Hematopoietic multipotent progenitor cell treated with erythropoietin and hydrocortisone succinate and interleukin-3 and kit ligand, for 15 days (in vitro differentiated cells): ENCODE results near the gene TMEM86B.
A peak's percentile ranks its signal among the peaks of the same experiment; 100 is the strongest.

ENCODE experiments used
- DNase-seq: peaks from one replicate; pipeline ENCODE4 v3.0.0-alpha.2; 2015; ENCODE audit warnings: low spot score

Gene TMEM86B

GRCh38 chr19:55228403-55229031 is at the start of gene TMEM86B:
TMEM86B (minus strand) TSS chr19:55228763; CDS start chr19:55228741, 22 bp downstream.
- peak; percentile 95 for DNase-seq

DNA sequence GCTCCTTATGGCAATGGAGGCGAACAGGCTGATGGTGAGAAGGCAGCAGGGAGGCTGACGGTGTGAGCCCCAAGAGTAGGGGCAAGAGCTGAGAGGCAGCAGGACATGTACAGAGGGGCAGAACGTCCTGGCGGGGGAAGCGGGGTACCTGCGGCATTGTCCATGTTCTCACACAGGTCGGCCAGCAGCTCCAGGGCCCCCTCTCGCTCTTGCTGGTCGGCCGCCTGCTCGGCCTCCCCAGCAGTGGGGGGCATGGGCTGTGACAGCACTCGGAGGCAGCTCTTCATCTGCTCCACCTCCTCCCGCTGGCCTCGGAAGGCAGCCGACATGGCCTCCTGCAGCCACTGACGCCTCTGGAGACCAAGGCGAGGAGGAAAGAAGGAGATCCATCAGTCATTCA is 48.9 kb upstream of the TMEM86B start:
- DNase-seq: no peak

DNA sequence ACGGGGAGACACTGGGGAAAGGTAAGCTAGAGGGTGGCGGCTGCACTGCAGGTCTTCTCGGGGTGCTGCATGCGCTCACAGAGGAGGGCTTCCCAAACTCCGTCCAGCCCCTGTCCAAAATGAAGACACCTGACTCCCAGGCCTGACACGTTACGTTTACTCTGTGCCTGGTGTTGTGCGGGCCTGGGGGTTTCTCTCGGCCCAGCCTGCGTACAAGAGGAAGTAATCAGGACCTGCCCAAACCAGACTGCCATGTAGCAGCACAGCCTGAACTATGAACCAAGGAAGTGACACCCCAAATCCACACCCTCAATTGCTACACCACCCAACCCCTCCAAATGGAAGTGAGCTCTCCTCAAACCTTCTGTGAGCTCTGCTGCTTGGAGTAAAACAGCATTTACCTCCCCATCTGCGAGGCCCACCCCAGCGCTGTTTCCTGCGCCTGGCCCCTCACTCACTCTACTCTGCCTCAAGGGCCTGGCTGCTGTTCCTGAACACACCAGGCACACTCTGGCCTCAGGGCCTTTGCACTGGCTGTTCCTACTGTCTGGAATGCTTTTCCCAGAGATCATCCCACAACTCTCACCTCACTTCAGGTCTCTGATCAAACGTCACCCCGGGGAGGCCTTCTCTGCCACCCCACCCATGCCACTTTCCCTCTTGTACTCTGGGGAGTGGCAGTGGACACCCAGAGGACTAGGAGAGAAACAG is 48.3 kb upstream of the TMEM86B start:
- DNase-seq: no peak

GRCh38 chr19:55275851-55276719 is 47.5 kb upstream of the TMEM86B start:
- no peak for DNase-seq

DNA sequence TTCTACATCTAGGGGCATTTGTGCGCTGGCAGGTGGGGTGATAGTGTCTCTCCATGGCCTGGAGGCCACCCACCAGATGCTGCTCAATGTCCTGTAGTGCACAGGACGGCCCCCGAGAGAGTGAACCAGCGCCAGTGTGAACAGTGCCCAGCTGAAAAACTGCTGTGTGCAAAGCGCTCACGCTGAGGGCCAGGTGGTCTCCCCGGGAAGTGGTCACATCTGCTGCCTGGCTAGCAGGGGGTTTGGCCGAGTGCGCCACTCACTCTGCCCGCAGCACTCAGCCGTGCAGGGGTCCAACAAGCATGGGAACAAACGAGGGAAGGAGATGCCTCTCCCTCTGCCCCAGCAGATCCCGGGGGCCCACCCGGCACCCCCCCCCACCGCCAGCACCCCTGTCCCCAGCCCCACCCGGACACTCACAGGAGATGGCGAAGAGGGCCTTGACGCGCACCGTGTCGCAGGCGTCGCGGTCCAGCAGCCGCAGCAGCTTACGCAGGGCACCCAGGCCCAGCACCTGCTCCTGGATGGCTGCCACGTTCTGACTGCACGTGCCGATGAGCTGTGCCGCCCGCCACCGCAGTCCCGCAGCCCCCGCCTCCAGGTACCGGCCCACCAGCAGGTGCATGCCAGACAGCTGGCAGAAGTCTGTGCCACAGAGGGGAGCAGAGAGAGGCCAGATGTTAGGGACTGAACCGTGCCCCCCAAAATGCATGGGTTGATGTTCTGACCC is 45.6 kb upstream of the TMEM86B start:
- no peak for DNase-seq

GRCh38 chr19:55272142-55272541 is 43.6 kb upstream of the TMEM86B start:
- no peak for DNase-seq

DNA sequence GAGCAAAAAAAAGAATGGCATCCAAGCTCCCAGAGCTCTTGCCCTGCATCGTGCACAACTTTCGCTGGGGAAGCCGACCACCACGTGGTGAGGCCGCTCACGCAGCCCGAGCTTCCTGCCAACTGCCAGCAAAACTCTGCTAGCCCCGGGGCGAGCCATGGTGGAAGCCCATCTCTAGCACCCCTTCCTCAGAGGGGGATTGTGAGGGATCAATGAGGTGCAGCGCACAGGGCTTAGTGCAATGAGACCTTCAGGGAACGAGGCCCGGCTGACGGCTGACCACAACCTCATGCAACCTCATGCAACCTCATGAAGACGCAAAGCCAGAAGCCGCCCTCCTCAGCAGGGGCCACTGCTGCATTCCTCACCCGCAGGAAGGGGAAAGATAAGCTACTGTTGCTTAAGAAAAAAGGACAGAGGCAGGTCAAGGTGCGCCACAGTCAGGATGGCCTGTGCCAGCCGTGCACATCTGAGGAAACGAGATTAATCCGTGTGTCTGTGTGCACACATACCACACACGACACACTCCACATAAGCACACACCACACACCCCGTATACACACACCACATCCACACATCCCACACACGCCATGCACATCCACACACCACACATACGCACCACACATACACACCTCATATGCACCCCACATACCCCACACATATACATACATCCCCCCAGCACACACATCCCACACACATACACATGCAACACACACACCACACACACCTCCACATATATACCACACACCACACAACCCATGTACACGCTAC is 41.8 kb upstream of the TMEM86B start:
- no peak for DNase-seq

DNA sequence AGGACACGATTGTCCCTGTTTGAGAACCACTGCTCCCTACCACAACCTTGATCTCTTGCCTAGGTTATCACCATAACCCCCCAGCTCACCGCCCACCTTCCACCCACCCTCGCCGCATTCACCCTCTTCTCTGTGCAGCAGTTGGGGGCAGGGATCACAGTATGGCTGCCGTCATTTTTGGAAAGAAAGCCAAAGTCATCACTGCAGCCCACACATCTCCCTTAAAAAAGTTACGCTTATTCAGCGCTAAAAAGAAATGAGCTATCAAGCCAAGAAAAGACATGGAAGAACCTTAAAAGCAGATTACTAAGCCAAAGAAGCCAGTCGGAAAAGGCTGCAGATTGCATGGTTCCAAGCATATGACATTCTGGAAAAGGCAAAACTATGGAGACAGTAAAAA is 40.7 kb upstream of the TMEM86B start:
- DNase-seq: no peak

DNA sequence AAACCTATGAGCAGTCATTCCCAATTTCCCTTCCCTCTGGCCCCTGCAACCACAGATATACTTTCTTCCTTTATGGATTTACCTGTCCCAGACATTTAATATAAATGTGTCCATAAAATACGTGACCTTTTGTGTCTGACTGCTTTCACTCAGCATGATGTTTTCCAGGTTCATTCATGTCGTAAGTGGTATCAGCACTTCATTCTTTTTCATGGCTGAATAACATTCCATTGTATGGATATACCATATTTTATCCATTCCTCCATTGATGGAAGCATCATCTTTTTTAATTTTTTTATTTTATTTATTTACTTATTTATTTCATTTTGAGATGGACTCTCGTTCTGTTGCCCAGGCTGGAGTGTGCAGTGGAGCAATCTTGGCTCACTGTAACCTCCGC is 38.3 kb upstream of the TMEM86B start:
- DNase-seq: no peak

DNA sequence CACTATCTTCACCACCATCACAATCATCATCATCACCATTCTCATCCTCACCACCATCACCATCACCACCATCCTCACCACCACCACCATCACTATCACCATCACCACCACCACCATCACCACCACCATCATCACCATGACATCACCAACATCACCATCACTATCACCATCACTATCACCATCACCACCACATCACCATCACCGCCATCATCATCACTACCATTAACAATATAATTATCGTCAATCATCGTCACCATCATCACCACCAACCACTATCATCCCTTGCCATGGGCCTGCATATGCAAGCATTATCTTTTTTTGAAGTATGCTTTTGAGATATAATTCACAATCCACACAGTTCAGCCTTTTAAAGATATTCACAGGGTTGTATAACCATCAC is 37.8 kb upstream of the TMEM86B start:
- DNase-seq: no peak

GRCh38 chr19:55265723-55266386 is 37.3 kb upstream of the TMEM86B start:
- no peak for DNase-seq

- no peak for DNase-seq
Observed at GRCh38 chr19:55265173-55265572, 36.6 kb upstream of the TMEM86B start.

DNA sequence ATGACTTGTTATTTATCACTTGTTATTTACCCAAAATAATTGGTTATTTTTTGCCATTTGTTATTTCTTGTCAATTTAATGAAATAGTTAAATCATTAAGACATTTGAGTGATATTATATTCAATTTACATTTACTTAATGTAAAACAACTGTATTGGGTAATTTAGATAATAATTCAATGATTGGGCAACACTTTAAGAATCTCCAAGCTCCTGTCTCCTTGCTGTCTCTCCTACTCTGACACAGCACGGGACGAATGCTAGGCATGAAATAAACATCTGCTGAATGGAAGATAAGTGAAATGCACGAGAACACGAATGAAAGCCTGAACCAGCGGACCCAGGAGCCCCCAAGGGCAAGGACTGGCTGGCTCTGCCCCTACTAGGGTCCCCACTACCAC is 36.0 kb upstream of the TMEM86B start:
- no peak for DNase-seq

DNA sequence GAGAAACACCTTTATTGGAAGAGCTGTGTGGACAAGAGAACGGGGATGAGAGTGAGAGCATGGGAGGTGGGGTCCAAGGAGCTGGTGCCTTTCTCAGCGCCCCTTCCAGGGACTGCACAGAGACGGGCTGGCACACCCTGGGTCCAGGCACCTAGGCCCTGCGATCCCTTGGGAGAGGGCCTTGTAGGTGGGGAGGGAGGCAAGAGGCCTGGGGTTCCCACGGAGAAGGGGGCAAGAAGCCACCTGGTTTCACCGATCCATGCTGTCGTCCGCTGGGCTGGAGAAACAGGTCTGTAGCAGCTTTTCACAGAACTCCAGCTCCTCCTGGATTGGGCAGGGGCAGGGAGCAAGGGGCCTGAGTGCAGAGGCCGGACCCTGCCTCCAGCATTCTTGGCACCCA is 33.8 kb upstream of the TMEM86B start:
- no peak for DNase-seq

DNA sequence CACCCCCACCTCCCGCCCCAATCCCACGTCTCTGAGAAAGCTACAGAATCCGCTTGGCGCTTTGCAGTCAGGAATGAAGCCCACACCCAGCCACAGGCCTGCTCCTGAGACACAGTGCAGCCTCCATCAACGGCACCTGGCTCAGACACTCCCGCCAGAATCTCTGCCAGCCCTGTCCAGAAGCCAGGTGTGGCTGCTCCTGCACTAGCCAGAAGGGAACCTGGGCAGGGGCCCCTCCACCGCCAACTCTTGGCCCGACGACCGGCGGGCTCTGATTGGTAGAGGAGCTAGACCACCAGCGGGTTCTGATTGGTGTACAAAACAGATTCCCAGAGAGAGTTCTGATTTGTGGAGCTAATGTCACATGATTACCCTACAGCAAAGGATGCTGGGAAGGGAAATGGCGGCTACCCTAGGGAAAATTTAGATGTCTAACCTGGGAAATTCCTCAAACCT is 33.1 kb upstream of the TMEM86B start:
- DNase-seq: no peak

DNA sequence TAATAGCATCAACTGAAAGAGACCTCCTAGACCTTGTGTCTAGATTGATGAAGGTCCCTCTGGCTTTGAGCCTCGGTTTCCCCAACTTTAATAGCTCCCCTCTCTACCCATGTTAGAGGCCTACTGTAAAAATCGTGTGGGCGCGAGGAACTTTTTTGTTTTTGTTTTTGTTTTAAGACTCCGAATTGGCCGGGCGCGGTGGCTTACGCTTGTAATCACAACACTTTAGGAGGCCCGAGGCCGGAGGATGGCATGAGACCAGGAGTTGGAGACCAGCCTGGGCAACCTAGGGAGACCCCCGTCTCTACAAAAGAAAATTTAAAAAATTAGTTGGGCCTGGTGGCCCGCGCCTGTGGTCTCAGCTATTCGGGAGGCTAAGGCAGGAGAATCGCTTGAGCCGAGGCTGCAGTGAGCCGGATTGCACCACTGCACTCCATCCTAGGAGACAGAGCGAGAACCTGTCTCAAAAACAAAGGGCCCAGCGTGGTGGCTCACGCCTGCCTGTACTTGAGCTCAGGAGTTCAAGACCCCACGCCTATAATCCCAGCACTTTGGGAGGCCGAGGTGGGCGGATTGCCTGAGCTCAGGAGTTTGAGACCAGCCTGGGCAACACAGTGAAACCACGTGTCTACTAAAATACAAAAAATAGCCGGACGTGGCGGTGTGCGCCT is 31.1 kb upstream of the TMEM86B start:
- DNase-seq: no peak

GRCh38 chr19:55258828-55259539 is 30.4 kb upstream of the TMEM86B start, which contains the start of gene PPP6R1:
PPP6R1 (minus strand) TSS chr19:55259017; CDS start chr19:55247103, 11,914 bp downstream.
- DNase-seq: peak; percentile 97

- DNase-seq: no peak
Observed at GRCh38 chr19:55258476-55258827, 29.9 kb upstream of the TMEM86B start.
